HG03521 (cell line): ENCODE measurements around the gene CSTPP1.
"Not testable (repeated sequence)": the region's sequence is repeated elsewhere in the genome, so short reads cannot be mapped to it uniquely, and the experiment has no call there.

Experiments used
- ATAC-seq: cut with Tn5 transposase; IDR thresholded peaks from one replicate; pipeline ENCODE4 v1.9.1; 2021; ENCODE audit warnings: mild to moderate bottlenecking, moderate library complexity; ENCODE audit not compliant: unreplicated experiment

Gene CSTPP1

GRCh38 chr11:47034091-47034490 lies 97.5 kb downstream of the CSTPP1 start:
- no peak for ATAC-seq

GRCh38 chr11:47035108-47035507 lies 98.5 kb downstream of the CSTPP1 start:
- ATAC-seq: no peak

GRCh38 chr11:47044119-47044518 lies 107.6 kb downstream of the CSTPP1 start:
- ATAC-seq: no peak

- no peak for ATAC-seq
These were observed 111.4 kb downstream of the CSTPP1 start for GRCh38 chr11:47047972-47048371.

GRCh38 chr11:47050284-47050683 lies 113.7 kb downstream of the CSTPP1 start:
- no peak for ATAC-seq

GRCh38 chr11:47051217-47051616 lies 114.7 kb downstream of the CSTPP1 start:
- no peak for ATAC-seq

- no peak for ATAC-seq
These were observed 115.6 kb downstream of the CSTPP1 start for GRCh38 chr11:47052165-47052564.

- no peak for ATAC-seq
These were observed 116.0 kb downstream of the CSTPP1 start for GRCh38 chr11:47052576-47052975.

- no peak for ATAC-seq
These were observed 119.0 kb downstream of the CSTPP1 start for GRCh38 chr11:47055534-47055933.

GRCh38 chr11:47056261-47056915 lies 119.8 kb downstream of the CSTPP1 start:
- no peak for ATAC-seq

GRCh38 chr11:47057365-47057764 lies 120.8 kb downstream of the CSTPP1 start:
- ATAC-seq: no peak

GRCh38 chr11:47060807-47061206 lies 124.2 kb downstream of the CSTPP1 start:
- ATAC-seq: no peak

- no peak for ATAC-seq
These were observed 125.0 kb downstream of the CSTPP1 start for GRCh38 chr11:47061429-47062178.

- ATAC-seq: no peak
These were observed 126.2 kb downstream of the CSTPP1 start for GRCh38 chr11:47062736-47063135.

- no peak for ATAC-seq
These were observed 130.8 kb downstream of the CSTPP1 start for GRCh38 chr11:47067401-47067800.

GRCh38 chr11:47070769-47071168 lies 134.2 kb downstream of the CSTPP1 start:
- ATAC-seq: no peak

GRCh38 chr11:47071341-47071740 lies 134.8 kb downstream of the CSTPP1 start:
- no peak for ATAC-seq

GRCh38 chr11:47071791-47072261 lies 135.3 kb downstream of the CSTPP1 start:
- ATAC-seq: no peak

GRCh38 chr11:47078751-47079521 lies 142.4 kb downstream of the CSTPP1 start:
- no peak for ATAC-seq

GRCh38 chr11:47080775-47081174 lies 144.2 kb downstream of the CSTPP1 start:
- not testable (repeated sequence) for ATAC-seq

GRCh38 chr11:47083913-47084312 lies 147.4 kb downstream of the CSTPP1 start:
- ATAC-seq: no peak

- ATAC-seq: no peak
These were observed 151.2 kb downstream of the CSTPP1 start for GRCh38 chr11:47087801-47088200.
